Motor neuron (in vitro differentiated cells): ENCODE measurements around the gene IGF2BP3. TPM values are rescaled to one million over a fixed set of nuclear protein-coding genes. Genes with fewer than 3 reads are reported as not detected.
A peak's percentile ranks its signal among the peaks of the same experiment; 100 is the strongest.
"Not testable (repeated sequence)": the region's sequence is repeated elsewhere in the genome, so short reads cannot be mapped to it uniquely, and the experiment has no call there.

Experiments used
- ATAC-seq, 8 experiments: fragments of 200-7000 bp; cut with Tn5 transposase; replicated peaks in 6 of 8; 2 replicates each; pipeline ENCODE4 v1.8.0; 2021; ENCODE audit warnings: mild to moderate bottlenecking in 8 of 8, moderate library complexity in 8 of 8
- H3K27ac ChIP-seq, 2 donors: fragments of 250-450 bp; sonication (Bioruptor Pico); 2 replicates each; pipeline ENCODE4 v1.9.0; 2021; ENCODE audit warnings: antibody characterized with exemption in 2 of 2, mild to moderate bottlenecking in 2 of 2, moderate library complexity in 1 of 2
- H3K4me1 ChIP-seq, 2 donors: fragments of 250-450 bp; sonication (Bioruptor Pico); replicated peaks in 1 of 2; 2 replicates each; pipeline ENCODE4 v1.6.1; 2021; ENCODE audit warnings: antibody characterized with exemption in 2 of 2, mild to moderate bottlenecking in 2 of 2, moderate library complexity in 1 of 2
- H3K4me3 ChIP-seq, 5 donors: fragments of 250-450 bp; sonication (Bioruptor Pico); 2 replicates each; pipeline ENCODE4 v1.9.0; 2021; ENCODE audit warnings: antibody characterized with exemption in 5 of 5, mild to moderate bottlenecking in 5 of 5, moderate library complexity in 4 of 5
- WGBS, 10 experiments: fragments of 450-650 bp; shearing (Covaris generic); methylation state at CpG; one replicate each; pipeline ENCODE4 v1.0.0; 2022; 5-methylcytosine and 5-hydroxymethylcytosine counted together
- in situ Hi-C, 9 experiments: fragments of 400-800 bp; cut with MboI; loops; one replicate each; pipeline ENCODE4 v1.15.0; 2021; ENCODE audit warnings: low sequenced_read_pairs in 9 of 9, low pct_unique_long_range_greater_than_20kb in 2 of 9; ENCODE audit not compliant: unreplicated experiment in 9 of 9
- total RNA-seq, 8 experiments: library from RNA; unstranded; fragments of 300-600 nt; gene quantifications; 2 replicates each; pipeline versions ENCODE4 v1.2.3 to v1.2.4, GENCODE V29; 2022

Gene IGF2BP3
- total RNA-seq = 100 to 1,000 TPM in 1 of 8 experiments, 10 to 100 TPM in 7; 22.2 to 103 (median 31.4) TPM

- peak within 1 kb of the TSS; percentile 91 to 95 for H3K27ac ChIP-seq
- peak within 1 kb of the TSS; percentile 63 to 80 (median 68) for H3K4me3 ChIP-seq
- in situ Hi-C loops = no loop called here
- ATAC-seq = peak; percentile 14 to 60 (median 46)
- peaks cover 7 to 20% of the 10 kb centered on the region in 2 donors for H3K4me1 ChIP-seq
- WGBS, 10 experiments = 0 to 7% (median 0%) methylated on average over 1 to 14 of the region's 34 CpGs; no CpG with 5 or more reads in 3 of the 10 experiments
These were observed at the start of gene IGF2BP3 for GRCh38 chr7:23470330-23471105. Gene IGF2BP3 (minus strand): TSS chr7:23470491. CDS start chr7:23470110, 381 bp downstream.

GRCh38 chr7:23514755-23515154 is 44.5 kb upstream of the IGF2BP3 start:
- no peak for ATAC-seq
- Histone ChIP-seq H3K27ac (no peak overlapping the region), H3K4me3 (no peak overlapping the region), H3K4me1 (no peaks in the 10 kb centered on the region)
- 68 to 100% (median 92%) methylated on average over 1 to 2 of the region's 2 CpGs; no CpG with 5 or more reads in 1 of the 10 experiments for WGBS, 10 experiments
- in situ Hi-C loops = no loop called here

GRCh38 chr7:23513746-23514145 is 43.5 kb upstream of the IGF2BP3 start:
- H3K4me3 ChIP-seq, ATAC-seq, H3K27ac ChIP-seq, in situ Hi-C loops, H3K4me1 ChIP-seq: not testable (repeated sequence)
- 68 to 100% (median 93%) methylated on average over 1 to 5 of the region's 6 CpGs; no CpG with 5 or more reads in 1 of the 10 experiments for WGBS, 10 experiments

GRCh38 chr7:23494009-23494408 is 23.7 kb upstream of the IGF2BP3 start:
- Histone ChIP-seq H3K4me1 (peaks cover 2 to 7% of the 10 kb centered on the region in 2 donors), H3K4me3 (no peak overlapping the region), H3K27ac (no peak overlapping the region)
- 83 to 100% (median 98%) methylated on average over 1 to 7 of the region's 9 CpGs; no CpG with 5 or more reads in 1 of the 10 experiments for WGBS, 10 experiments
- ATAC-seq = no peak
- in situ Hi-C loops = no loop called here

- 0 to 80% methylated on average over 1 of the region's 3 CpGs; no CpG with 5 or more reads in 8 of the 10 experiments for WGBS, 10 experiments
- no peak overlapping the region for H3K27ac ChIP-seq
- H3K4me3 ChIP-seq = peak overlapping the region in 4 of 5 donors; percentile 45 to 64 (median 47)
- ATAC-seq = peak in 1 of 8 experiments; percentile 9
- in situ Hi-C loops = no loop called here
- peaks cover 2 to 7% of the 10 kb centered on the region in 2 donors for H3K4me1 ChIP-seq
These were observed 21.2 kb upstream of the IGF2BP3 start for GRCh38 chr7:23491502-23491901.

- peak overlapping the region; percentile 82 to 89 for H3K27ac ChIP-seq
- in situ Hi-C loops = no loop called here
- ATAC-seq = peak; percentile 84 to 98 (median 94)
- H3K4me1 ChIP-seq = peaks cover 2 to 7% of the 10 kb centered on the region in 2 donors
- 0 to 77% (median 27%) methylated on average over 3 to 6 of the region's 56 CpGs; no CpG with 5 or more reads in 3 of the 10 experiments for WGBS, 10 experiments
- H3K4me3 ChIP-seq = peak overlapping the region; percentile 41 to 64 (median 45)
These were observed 20.3 kb upstream of the IGF2BP3 start for GRCh38 chr7:23490357-23491135.

GRCh38 chr7:23488714-23489113 is 18.4 kb upstream of the IGF2BP3 start:
- WGBS, 10 experiments = 91 to 100% (median 100%) methylated on average over 1 to 5 of the region's 13 CpGs; no CpG with 5 or more reads in 4 of the 10 experiments
- ATAC-seq, in situ Hi-C loops, H3K4me1 ChIP-seq, H3K27ac ChIP-seq, H3K4me3 ChIP-seq: not testable (repeated sequence)

- WGBS, 10 experiments = 20 to 71% (median 67%) methylated on average over 1 to 4 of the region's 4 CpGs; no CpG with 5 or more reads in 3 of the 10 experiments
- Histone ChIP-seq H3K27ac (no peak overlapping the region), H3K4me1 (peaks cover 2 to 7% of the 10 kb centered on the region in 2 donors), H3K4me3 (no peak overlapping the region)
- in situ Hi-C loops = no loop called here
- no peak for ATAC-seq
These were observed 17.4 kb upstream of the IGF2BP3 start for GRCh38 chr7:23487670-23488069.

GRCh38 chr7:23486002-23486773 is 15.9 kb upstream of the IGF2BP3 start:
- Histone ChIP-seq H3K27ac (no peak overlapping the region), H3K4me1 (peaks cover 0 to 6% of the 10 kb centered on the region in 2 donors), H3K4me3 (no peak overlapping the region)
- in situ Hi-C loops = no loop called here
- ATAC-seq = no peak
- 50 to 98% (median 84%) methylated on average over 2 to 13 of the region's 13 CpGs for WGBS, 10 experiments

- Histone ChIP-seq H3K4me1 (no peaks in the 10 kb centered on the region), H3K27ac (no peak overlapping the region), H3K4me3 (no peak overlapping the region)
- ATAC-seq = peak in 1 of 8 experiments; percentile 51
- in situ Hi-C loops = no loop called here
- WGBS, 10 experiments = 47 to 100% (median 90%) methylated on average over 1 to 4 of the region's 4 CpGs; no CpG with 5 or more reads in 1 of the 10 experiments
These were observed 12.4 kb upstream of the IGF2BP3 start for GRCh38 chr7:23482686-23483085.

- Histone ChIP-seq H3K4me3 (no peak overlapping the region), H3K27ac (no peak overlapping the region), H3K4me1 (no peaks in the 10 kb centered on the region)
- WGBS, 10 experiments = 14 to 81% (median 70%) methylated on average over 4 to 6 of the region's 6 CpGs; no CpG with 5 or more reads in 1 of the 10 experiments
- in situ Hi-C loops = no loop called here
- no peak for ATAC-seq
These were observed 7.9 kb upstream of the IGF2BP3 start for GRCh38 chr7:23477962-23478866.

- WGBS, 10 experiments = 50 to 100% (median 91%) methylated on average over 1 of the region's 1 CpG; no CpG with 5 or more reads in 2 of the 10 experiments
- in situ Hi-C loops = no loop called here
- no peak overlapping the region for H3K27ac ChIP-seq
- H3K4me1 ChIP-seq = peaks cover 0 to 6% of the 10 kb centered on the region in 2 donors
- no peak for ATAC-seq
- H3K4me3 ChIP-seq = no peak overlapping the region
These were observed 6.8 kb upstream of the IGF2BP3 start for GRCh38 chr7:23477157-23477499.
